Stromal cell of bone marrow (primary cell): Measurements from ENCODE around the gene ZC3H12C.

Experiments used
- DNase-seq: peaks from one replicate; pipeline ENCODE4 v3.0.0-alpha.2; 2012; ENCODE audit warnings: low read depth

The ZC3H12C gene

GRCh38 chr11:110152199-110152598, 59.0 kb downstream of the ZC3H12C start:
- DNase-seq, result no peak

GRCh38 chr11:110153474-110153873, 60.3 kb downstream of the ZC3H12C start:
- DNase-seq, result no peak

GRCh38 chr11:110156503-110156902, 63.3 kb downstream of the ZC3H12C start:
- no peak for DNase-seq

- DNase-seq, result no peak
Measured at GRCh38 chr11:110158317-110159200, 65.4 kb downstream of the ZC3H12C start.

GRCh38 chr11:110159476-110159875, 66.3 kb downstream of the ZC3H12C start:
- no peak for DNase-seq

- no peak for DNase-seq
Measured at GRCh38 chr11:110160016-110160415, 66.8 kb downstream of the ZC3H12C start.

GRCh38 chr11:110160437-110160836, 67.2 kb downstream of the ZC3H12C start:
- no peak for DNase-seq

- no peak for DNase-seq
Measured at GRCh38 chr11:110161061-110161460, 67.9 kb downstream of the ZC3H12C start.

- no peak for DNase-seq
Measured at GRCh38 chr11:110162216-110162615, 69.0 kb downstream of the ZC3H12C start.

GRCh38 chr11:110165039-110165925, 72.1 kb downstream of the ZC3H12C start:
- DNase-seq, result no peak

GRCh38 chr11:110168033-110168803, 75.0 kb downstream of the ZC3H12C start:
- no peak for DNase-seq

GRCh38 chr11:110169738-110170137, 76.5 kb downstream of the ZC3H12C start:
- no peak for DNase-seq

- no peak for DNase-seq
Measured at GRCh38 chr11:110172468-110173065, 79.4 kb downstream of the ZC3H12C start.

- DNase-seq, result no peak
Measured at GRCh38 chr11:110173811-110174644, 80.8 kb downstream of the ZC3H12C start.

- no peak for DNase-seq
Measured at GRCh38 chr11:110174645-110175310, 81.6 kb downstream of the ZC3H12C start.

- DNase-seq, result no peak
Measured at GRCh38 chr11:110176366-110177085, 83.3 kb downstream of the ZC3H12C start.

- no peak for DNase-seq
Measured at GRCh38 chr11:110177086-110177456, 83.9 kb downstream of the ZC3H12C start.

GRCh38 chr11:110179064-110179463, 85.9 kb downstream of the ZC3H12C start:
- DNase-seq, result no peak

GRCh38 chr11:110182886-110183285, 89.7 kb downstream of the ZC3H12C start:
- DNase-seq, result no peak

- no peak for DNase-seq
Measured at GRCh38 chr11:110184456-110184855, 91.3 kb downstream of the ZC3H12C start.
